GM21381 (cell line): ENCODE data around the gene ELMO1.

Experiments
- ATAC-seq: cut with Tn5 transposase; IDR thresholded peaks from one replicate; pipeline ENCODE4 v1.9.1; 2021; ENCODE audit warnings: mild to moderate bottlenecking, moderate library complexity; ENCODE audit not compliant: unreplicated experiment

Gene ELMO1

GRCh38 chr7:37448636-37449361, at the start of gene ELMO1:
ELMO1 (minus strand) TSS chr7:37448864; CDS start chr7:37342690, 106,174 bp downstream.
- ATAC-seq, result peak; percentile 95

DNA sequence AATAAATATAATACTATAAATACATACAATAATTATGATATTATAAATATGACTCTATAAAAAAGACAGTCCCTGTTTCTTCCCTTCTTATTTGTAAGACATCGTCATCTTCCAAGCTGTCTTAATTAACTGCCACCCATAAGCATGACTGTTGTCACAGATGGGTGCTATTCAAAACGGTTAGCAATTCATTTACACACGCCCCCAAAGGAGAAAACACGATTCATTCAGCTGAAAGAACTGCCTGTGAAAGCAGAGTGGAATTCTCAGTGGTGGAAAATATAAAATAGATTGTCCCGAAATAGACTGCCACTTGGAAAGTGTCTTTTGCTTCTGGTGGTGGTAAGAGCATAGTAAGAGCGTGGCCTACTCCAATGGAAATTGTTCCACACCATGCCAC, 48.9 kb upstream of the ELMO1 start:
- ATAC-seq, result no peak

GRCh38 chr7:37495574-37496184, 47.0 kb upstream of the ELMO1 start:
- ATAC-seq, result no peak

DNA sequence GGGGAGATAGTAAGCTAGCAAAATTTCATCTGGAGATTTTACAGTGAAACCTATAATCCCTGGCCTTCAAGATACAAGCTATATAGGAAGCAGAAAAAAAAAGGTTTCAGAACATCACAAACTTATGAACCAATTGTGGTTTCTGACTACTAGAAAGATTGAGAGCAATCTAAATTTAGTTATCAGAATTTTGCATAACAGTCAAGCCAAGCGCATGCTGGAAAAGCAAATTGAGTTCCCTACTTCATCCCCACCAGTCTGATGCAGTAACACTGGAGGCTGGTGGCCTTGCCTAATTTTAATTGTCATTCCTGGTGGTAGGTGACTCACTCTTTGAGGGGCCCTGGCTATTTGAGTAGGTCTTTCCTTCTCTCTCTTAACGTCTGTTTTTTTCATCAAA, 46.3 kb upstream of the ELMO1 start:
- peak; percentile 48 for ATAC-seq

DNA sequence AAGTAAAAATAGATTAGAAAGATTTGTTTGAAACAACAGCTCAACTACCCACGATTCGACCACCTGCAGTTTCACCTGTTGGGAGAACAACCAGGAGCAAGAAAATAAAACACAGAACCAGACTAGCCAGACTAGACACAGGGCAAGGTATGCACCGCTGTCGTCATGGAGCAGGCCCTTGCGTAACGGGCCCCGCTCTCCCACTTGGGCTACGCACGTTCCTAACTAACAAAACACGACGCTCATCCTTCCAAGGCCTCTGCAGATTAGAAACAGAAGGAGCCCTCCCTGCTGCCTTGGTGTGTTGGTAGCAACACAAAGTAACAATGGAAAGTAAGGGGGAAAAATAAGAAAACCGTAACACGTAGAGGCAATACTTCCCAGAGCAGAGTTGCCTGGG, 45.1 kb upstream of the ELMO1 start:
- no peak for ATAC-seq

DNA sequence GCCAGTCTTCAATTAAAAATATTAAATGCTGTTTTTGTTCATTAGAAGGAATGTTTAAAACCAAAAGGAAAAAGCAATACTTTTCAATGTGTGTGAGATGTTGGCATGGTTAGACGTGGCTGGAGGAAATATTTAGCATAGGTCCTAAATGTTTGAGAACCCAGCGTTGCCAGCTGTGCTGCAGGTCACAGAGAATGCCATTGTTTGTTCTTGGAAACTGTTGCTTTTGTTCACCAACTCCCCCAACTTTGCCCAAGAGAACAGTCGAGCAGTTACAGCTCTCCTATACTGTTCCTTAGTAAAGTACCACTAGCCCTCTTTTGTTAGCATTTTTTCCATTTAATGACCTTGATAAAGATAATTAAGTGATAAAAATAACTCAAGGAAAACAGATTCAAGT, 44.5 kb upstream of the ELMO1 start:
- ATAC-seq, result no peak

DNA sequence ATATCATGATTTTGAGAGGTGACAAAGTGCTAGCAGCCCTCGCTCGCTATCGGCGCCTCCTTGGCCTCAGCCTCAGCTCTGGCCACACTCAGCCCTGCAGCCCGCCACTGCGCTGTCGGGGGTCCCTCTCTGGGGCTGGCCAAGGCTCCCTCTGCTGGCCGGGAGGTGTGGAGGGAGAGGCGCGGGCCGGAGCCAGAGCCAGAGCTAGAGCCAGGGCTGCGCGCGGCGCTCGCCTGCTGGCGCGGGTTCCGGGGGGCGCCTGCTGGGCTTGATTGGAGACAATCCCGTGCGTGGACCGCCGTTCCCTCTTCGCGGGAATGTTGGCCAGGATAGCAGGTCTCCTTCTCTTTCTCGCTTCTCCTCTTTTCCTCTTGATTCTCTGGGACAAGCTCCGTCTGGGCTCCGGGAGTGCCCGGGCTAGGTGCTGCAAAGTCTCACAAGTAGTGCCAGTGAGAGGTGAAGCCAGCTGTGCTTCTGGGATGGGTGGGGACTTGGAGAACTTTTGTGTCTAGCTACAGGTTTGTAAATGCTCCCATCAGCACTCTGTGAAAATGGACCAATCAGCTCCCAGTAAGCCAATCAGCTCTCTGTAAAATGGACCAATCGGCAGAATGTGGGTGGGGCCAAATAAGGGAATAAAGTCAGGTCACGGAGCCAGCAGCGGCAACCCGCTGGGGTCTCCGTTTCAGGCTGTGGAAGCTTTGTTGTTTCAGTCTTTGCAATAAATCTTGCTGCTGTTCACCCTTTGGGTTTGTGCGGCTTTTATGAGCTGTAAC, 43.4 kb upstream of the ELMO1 start:
- ATAC-seq, result no peak

DNA sequence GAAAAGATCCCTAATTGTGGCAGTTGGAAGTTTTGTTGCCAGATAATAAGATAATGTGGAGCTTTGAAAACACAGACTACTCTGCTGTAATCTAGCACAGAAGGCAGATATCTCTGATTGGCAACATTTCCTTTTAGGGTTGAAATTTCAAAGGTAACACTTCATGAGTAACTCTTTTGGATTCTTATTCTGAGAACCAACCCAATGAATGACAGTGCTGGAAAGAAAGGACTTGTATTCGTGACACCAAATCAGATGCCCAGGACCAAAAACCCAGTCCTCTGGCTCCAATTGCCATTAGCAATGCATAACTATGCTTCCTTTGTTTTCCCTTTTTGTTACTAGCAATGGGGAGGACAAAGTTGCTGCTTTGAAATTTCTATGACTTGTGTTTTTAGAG, 41.0 kb upstream of the ELMO1 start:
- no peak for ATAC-seq

GRCh38 chr7:37488163-37488764, 39.6 kb upstream of the ELMO1 start:
- ATAC-seq, result no peak

DNA sequence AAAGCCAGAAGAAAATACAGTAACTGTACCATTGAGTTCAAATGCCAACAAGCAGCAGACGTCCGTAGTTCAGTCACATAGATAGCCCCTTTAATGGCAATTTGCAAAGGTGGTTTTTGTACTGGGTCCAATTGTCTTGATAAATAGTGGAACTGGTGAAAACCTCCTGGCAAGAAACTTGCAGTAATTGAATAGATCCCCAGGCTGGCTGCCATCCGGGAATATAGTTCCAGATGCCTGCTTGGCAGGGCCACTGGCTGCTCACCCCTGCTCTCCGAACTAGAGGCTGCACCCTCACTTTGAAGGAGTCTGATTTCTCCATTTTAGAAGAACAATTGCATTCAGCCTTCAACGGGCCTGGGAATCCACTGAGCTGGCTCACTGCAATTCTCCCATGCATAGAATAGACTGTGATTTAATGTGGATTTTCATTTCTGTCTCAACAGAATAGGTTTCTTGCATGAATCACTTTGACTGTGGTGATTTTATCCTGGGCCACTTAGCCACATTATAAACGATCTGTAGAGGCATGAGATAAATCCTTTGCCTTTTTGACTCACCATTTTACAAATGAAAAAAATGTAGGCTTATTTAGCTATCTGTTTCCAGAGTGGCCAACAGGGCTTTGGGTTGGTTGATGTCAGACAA, 35.9 kb upstream of the ELMO1 start:
- no peak for ATAC-seq

GRCh38 chr7:37483627-37484026, 35.0 kb upstream of the ELMO1 start:
- no peak for ATAC-seq

GRCh38 chr7:37482953-37483352, 34.3 kb upstream of the ELMO1 start:
- no peak for ATAC-seq

DNA sequence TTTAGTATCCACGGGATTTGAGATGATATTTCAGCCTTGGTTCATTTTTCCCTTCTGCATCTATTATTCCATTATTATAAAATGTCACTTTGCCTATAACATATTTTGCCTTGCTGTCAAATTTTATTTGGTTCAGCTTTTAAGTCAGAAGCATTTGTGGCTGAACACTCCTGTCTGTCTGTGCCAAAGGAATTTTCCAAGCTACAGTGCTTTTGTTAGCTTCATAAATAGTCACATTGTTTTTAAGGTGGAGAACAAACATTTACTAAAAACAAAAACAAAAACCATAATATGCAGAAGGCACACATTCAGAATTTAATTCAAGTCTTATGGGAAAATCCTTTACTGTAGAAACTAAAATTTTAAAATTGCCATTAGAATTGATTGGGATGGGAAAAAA, 33.8 kb upstream of the ELMO1 start:
- no peak for ATAC-seq

DNA sequence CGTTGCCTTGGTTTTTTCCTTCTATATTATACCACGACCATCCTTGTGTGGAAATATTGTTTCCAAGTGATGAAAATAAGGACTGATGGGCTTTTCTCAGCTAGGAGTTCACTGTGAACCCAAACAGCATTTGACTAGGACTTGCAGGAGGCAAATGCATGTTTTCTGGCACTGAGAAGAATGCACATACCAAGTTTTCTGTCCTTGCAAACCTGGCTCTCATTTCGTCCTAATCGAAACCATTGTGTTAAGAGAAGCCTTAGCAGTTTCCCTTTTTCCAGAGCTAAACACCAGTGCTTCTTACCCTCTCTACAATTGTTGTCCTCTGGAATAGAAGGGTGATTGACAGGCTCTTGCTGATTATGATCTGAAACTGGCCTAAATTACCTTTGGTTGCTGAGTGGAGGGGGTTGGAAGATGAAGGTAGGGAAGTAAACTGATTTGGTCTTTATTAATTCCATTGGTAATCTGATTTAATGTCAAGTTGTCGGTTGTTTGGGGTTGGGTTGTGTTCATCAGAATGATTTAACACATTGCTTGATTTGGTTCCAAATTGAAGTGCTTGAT, 33.1 kb upstream of the ELMO1 start:
- ATAC-seq, result no peak

GRCh38 chr7:37481154-37481553, 32.5 kb upstream of the ELMO1 start:
- ATAC-seq, result no peak

DNA sequence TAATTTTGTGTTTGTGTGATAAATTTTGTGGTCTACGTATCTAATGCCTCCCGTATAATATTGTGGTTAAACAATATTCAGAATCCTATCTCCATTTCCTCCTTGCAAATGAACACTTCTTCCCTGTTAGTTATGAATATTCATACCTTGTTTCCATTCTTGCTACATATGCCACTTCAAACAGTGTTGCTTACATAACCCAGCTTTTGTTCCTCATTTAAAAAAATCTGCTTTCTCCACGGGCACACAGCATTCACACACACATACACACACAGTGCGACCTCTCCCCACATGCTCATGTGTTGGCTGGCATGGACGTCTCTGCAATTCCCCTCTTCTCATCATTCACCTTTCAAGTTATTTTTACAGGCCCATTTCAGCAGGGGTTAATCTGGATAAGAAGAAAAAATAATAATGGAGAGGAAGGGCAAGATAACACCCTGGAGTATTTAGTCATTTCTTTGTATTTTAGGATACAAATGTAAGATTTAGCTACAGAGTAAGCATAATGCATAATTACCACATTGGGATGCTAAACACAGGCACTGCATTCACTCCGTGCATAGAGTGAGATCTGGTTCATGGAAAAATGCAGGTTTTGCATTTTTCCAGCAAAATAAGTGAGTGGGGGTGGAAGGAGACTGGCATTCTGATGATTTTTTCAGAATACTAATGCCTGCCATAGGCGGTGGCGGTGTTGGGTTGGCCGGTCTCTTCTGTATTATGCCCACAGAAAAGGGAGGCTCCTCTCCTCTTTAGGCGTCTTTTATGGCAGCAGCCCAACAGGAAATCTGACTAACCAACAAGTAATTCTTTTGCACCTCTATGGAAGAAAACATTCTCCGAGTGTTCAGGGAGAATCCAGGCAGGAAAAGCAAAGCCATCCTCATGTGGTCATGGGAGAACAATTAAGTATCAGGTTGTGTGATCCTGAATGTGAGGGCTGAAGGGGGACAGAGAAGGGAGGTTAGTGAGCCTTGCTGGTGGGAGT, 31.7 kb upstream of the ELMO1 start:
- ATAC-seq, result no peak

- no peak for ATAC-seq
Observed at GRCh38 chr7:37476881-37477450, 28.3 kb upstream of the ELMO1 start.

GRCh38 chr7:37476428-37476827, 27.8 kb upstream of the ELMO1 start:
- no peak for ATAC-seq

GRCh38 chr7:37475646-37476045, 27.0 kb upstream of the ELMO1 start:
- no peak for ATAC-seq
